HG03064 (cell line): ENCODE results near the gene WDR27.
"Not testable (repeated sequence)": the region's sequence is repeated elsewhere in the genome, so short reads cannot be mapped to it uniquely, and the experiment has no call there.

Experiments used
- ATAC-seq: cut with Tn5 transposase; IDR thresholded peaks from one replicate; pipeline ENCODE4 v1.9.1; 2021; ENCODE audit warnings: low read depth; ENCODE audit not compliant: unreplicated experiment

Gene WDR27

GRCh38 chr6:169619650-169620049 is 82.2 kb downstream of the WDR27 start:
- ATAC-seq: no peak

- no peak for ATAC-seq
These were observed 83.0 kb downstream of the WDR27 start for GRCh38 chr6:169618526-169619490.

- ATAC-seq: no peak
These were observed 84.3 kb downstream of the WDR27 start for GRCh38 chr6:169617562-169617961.

- not testable (repeated sequence) for ATAC-seq
These were observed 93.2 kb downstream of the WDR27 start for GRCh38 chr6:169608609-169609008.

GRCh38 chr6:169604076-169604475 is 97.8 kb downstream of the WDR27 start:
- ATAC-seq: no peak

GRCh38 chr6:169601129-169601528 is 100.7 kb downstream of the WDR27 start:
- ATAC-seq: not testable (repeated sequence)

- ATAC-seq: no peak
These were observed 109.3 kb downstream of the WDR27 start for GRCh38 chr6:169592558-169592957.

- ATAC-seq: no peak
These were observed 110.2 kb downstream of the WDR27 start for GRCh38 chr6:169591616-169592015.

GRCh38 chr6:169590376-169590939 is 111.4 kb downstream of the WDR27 start:
- ATAC-seq: no peak

GRCh38 chr6:169589699-169590257 is 112.1 kb downstream of the WDR27 start:
- peak; percentile 69 for ATAC-seq

- ATAC-seq: peak; percentile 76
These were observed 112.5 kb downstream of the WDR27 start for GRCh38 chr6:169589293-169589692.

GRCh38 chr6:169587975-169588374 is 113.9 kb downstream of the WDR27 start:
- ATAC-seq: no peak

GRCh38 chr6:169583886-169584541 is 117.8 kb downstream of the WDR27 start:
- peak; percentile 80 for ATAC-seq

GRCh38 chr6:169579407-169580111 is 122.3 kb downstream of the WDR27 start:
- no peak for ATAC-seq

- ATAC-seq: no peak
These were observed 123.9 kb downstream of the WDR27 start for GRCh38 chr6:169577974-169578373.

GRCh38 chr6:169577236-169577635 is 124.6 kb downstream of the WDR27 start:
- ATAC-seq: no peak

GRCh38 chr6:169575821-169576220 is 126.0 kb downstream of the WDR27 start:
- ATAC-seq: no peak

GRCh38 chr6:169575365-169575764 is 126.5 kb downstream of the WDR27 start:
- ATAC-seq: no peak

GRCh38 chr6:169574420-169574819 is 127.4 kb downstream of the WDR27 start:
- no peak for ATAC-seq

- no peak for ATAC-seq
These were observed 127.9 kb downstream of the WDR27 start for GRCh38 chr6:169573883-169574282.
